Smooth muscle cell of the brain vasculature (primary cell): Measurements from ENCODE around the gene RCVRN.

ENCODE experiments used
- DNase-seq: peaks from one replicate; pipeline ENCODE4 v3.0.0-alpha.2; 2012; ENCODE audit warnings: low read depth, low spot score

Gene RCVRN

GRCh38 chr17:9898812-9899211, 6.3 kb downstream of the RCVRN start:
- no peak for DNase-seq

GRCh38 chr17:9897372-9897968, 7.6 kb downstream of the RCVRN start:
- DNase-seq, result no peak

- no peak for DNase-seq
These were observed 9.1 kb downstream of the RCVRN start for GRCh38 chr17:9895923-9896322.

GRCh38 chr17:9894231-9894630, 10.8 kb downstream of the RCVRN start:
- no peak for DNase-seq

GRCh38 chr17:9893411-9894012, 11.6 kb downstream of the RCVRN start:
- DNase-seq, result no peak

- DNase-seq, result no peak
These were observed 14.9 kb downstream of the RCVRN start for GRCh38 chr17:9890124-9890523.

GRCh38 chr17:9887508-9887907, 17.6 kb downstream of the RCVRN start:
- no peak for DNase-seq

GRCh38 chr17:9886141-9886930, 18.7 kb downstream of the RCVRN start:
- DNase-seq, result no peak

- no peak for DNase-seq
These were observed 21.6 kb downstream of the RCVRN start for GRCh38 chr17:9883451-9883850.

GRCh38 chr17:9880582-9880999, 24.5 kb downstream of the RCVRN start:
- DNase-seq, result no peak

- no peak for DNase-seq
These were observed 26.1 kb downstream of the RCVRN start for GRCh38 chr17:9878786-9879525.

- no peak for DNase-seq
These were observed 26.7 kb downstream of the RCVRN start for GRCh38 chr17:9878356-9878755.

- DNase-seq, result peak; percentile 62
These were observed 29.6 kb downstream of the RCVRN start for GRCh38 chr17:9875441-9875840.

GRCh38 chr17:9874722-9875121, 30.3 kb downstream of the RCVRN start:
- DNase-seq, result no peak

- no peak for DNase-seq
These were observed 32.2 kb downstream of the RCVRN start for GRCh38 chr17:9872852-9873251.

GRCh38 chr17:9868552-9868951, 36.5 kb downstream of the RCVRN start:
- no peak for DNase-seq

- no peak for DNase-seq
These were observed 39.5 kb downstream of the RCVRN start for GRCh38 chr17:9865586-9865985.

GRCh38 chr17:9862949-9863348, 42.1 kb downstream of the RCVRN start:
- no peak for DNase-seq

GRCh38 chr17:9862220-9862619, 42.9 kb downstream of the RCVRN start:
- DNase-seq, result no peak

GRCh38 chr17:9860851-9861250, 44.2 kb downstream of the RCVRN start:
- DNase-seq, result no peak

GRCh38 chr17:9859781-9860180, 45.3 kb downstream of the RCVRN start:
- no peak for DNase-seq

GRCh38 chr17:9855036-9855435, 50.0 kb downstream of the RCVRN start:
- no peak for DNase-seq
